Activated T-helper 1 cell treated with anti-CD3 and anti-CD28 coated beads, Interleukin-12 subunit alpha, Interleukin-12 subunit beta, Interleukin-2, Interleukin-4 antibody, amounts not matched to agents 30 ng/mL and 10 ng/mL and 1 ng/mL, durations not matched to agents 14 hours and 24 hours and 36 hours (primary cell): ENCODE data around the gene KDM3A. TPM values are rescaled to one million over a fixed set of nuclear protein-coding genes. Genes with fewer than 3 reads are reported as not detected.
A peak's percentile ranks its signal among the peaks of the same experiment; 100 is the strongest.

ENCODE experiments used
- DNase-seq: peaks from one replicate; pipeline ENCODE4 v3.0.0; 2021; ENCODE audit warnings: low spot score
- H3K27ac Mint-ChIP-seq: one replicate; pipeline ENCODE4 v1.8.0; 2021; ENCODE audit warnings: mild to moderate bottlenecking, mixed read lengths
- H3K27me3 Mint-ChIP-seq: one replicate; pipeline ENCODE4 v1.8.0; 2022; ENCODE audit warnings: mild to moderate bottlenecking, moderate library complexity, mixed read lengths; ENCODE audit not compliant: insufficient read depth
- H3K36me3 Mint-ChIP-seq: one replicate; pipeline ENCODE4 v1.8.0; 2021; ENCODE audit warnings: low read depth, mixed read lengths
- H3K4me1 Mint-ChIP-seq: one replicate; pipeline ENCODE4 v1.8.0; 2021; ENCODE audit warnings: low read depth, mixed read lengths
- H3K4me3 Mint-ChIP-seq: one replicate; pipeline ENCODE4 v1.8.0; 2021; ENCODE audit warnings: mild to moderate bottlenecking, moderate library complexity, mixed read lengths
- H3K9me3 Mint-ChIP-seq: one replicate; pipeline ENCODE4 v1.8.0; 2021; ENCODE audit warnings: mixed read lengths
- intact Hi-C: fragments of 100-400 bp; cut with micrococcal nuclease; formaldehyde crosslinking; loops from one replicate; pipeline ENCODE4 v1.15.1; 2024
- total RNA-seq: library from RNA; stranded (reverse); gene quantifications from 2 replicates; pipeline ENCODE4 v1.2.3, GENCODE V29; 2022

KDM3A gene
- total RNA-seq, 1 donor from 2014 or later = 61.6 TPM

GRCh38 chr2:86441392-86441881 is 266 bp downstream of the KDM3A start:
- no peak for DNase-seq
- H3K27ac Mint-ChIP-seq = peak overlapping the region; percentile 98
- H3K9me3 Mint-ChIP-seq = peaks cover 33% of the 10 kb centered on the region
- intact Hi-C loops = loop anchor here (2.0 to 10.0 kb wide), 6 partner anchors 73 to 1115 kb away; partner anchors contain the start of genes C2orf68, CAPG, ELMOD3 and RETSAT
- H3K4me3 Mint-ChIP-seq = peak overlapping the region; percentile 96
- H3K4me1 Mint-ChIP-seq = peaks cover 54% of the 10 kb centered on the region
- peaks cover 36% of the 10 kb centered on the region for H3K36me3 Mint-ChIP-seq
- peaks cover 9% of the 10 kb centered on the region for H3K27me3 Mint-ChIP-seq

GRCh38 chr2:86441882-86442641 is 891 bp downstream of the KDM3A start:
- Mint-ChIP-seq H3K36me3 (peaks cover 33% of the 10 kb centered on the region), H3K27ac (peak overlapping the region; percentile 91)

GRCh38 chr2:86442642-86443005 is 1.5 kb downstream of the KDM3A start:
- peaks cover 23% of the 10 kb centered on the region for H3K9me3 Mint-ChIP-seq
- peak overlapping the region; percentile 96 for H3K4me3 Mint-ChIP-seq

More at GRCh38 chr2:86441882-86442641, 891 bp downstream of the KDM3A start:
- intact Hi-C loops = loop anchor here (1.0 to 10.0 kb wide), 12 partner anchors 27 to 1115 kb away; partner anchors contain the start of genes C2orf68, CAPG, CHMP3 and ELMOD3
- Mint-ChIP-seq H3K9me3 (peaks cover 28% of the 10 kb centered on the region), H3K4me3 (peak overlapping the region; percentile 96), H3K4me1 (peaks cover 54% of the 10 kb centered on the region), H3K27me3 (peaks cover 5% of the 10 kb centered on the region)
- DNase-seq = peak; percentile 67

GRCh38 chr2:86443631-86444350 is 2.6 kb downstream of the KDM3A start:
- H3K27ac Mint-ChIP-seq = peak overlapping the region; percentile 27
- peaks cover 71% of the 10 kb centered on the region for H3K4me1 Mint-ChIP-seq
- H3K36me3 Mint-ChIP-seq = peaks cover 49% of the 10 kb centered on the region
- H3K9me3 Mint-ChIP-seq = peaks cover 17% of the 10 kb centered on the region
- no peak for DNase-seq
- intact Hi-C loops = loop anchor here (2.0 to 10.0 kb wide), 5 partner anchors 41 to 1091 kb away; partner anchors contain the start of genes C2orf68, CAPG, ELMOD3 and RETSAT
- H3K27me3 Mint-ChIP-seq = peaks cover 5% of the 10 kb centered on the region
- peak overlapping the region; percentile 96 for H3K4me3 Mint-ChIP-seq

More at GRCh38 chr2:86442642-86443005, 1.5 kb downstream of the KDM3A start:
- H3K4me1 Mint-ChIP-seq = peaks cover 59% of the 10 kb centered on the region
- peak; percentile 77 for DNase-seq
- peaks cover 38% of the 10 kb centered on the region for H3K36me3 Mint-ChIP-seq
- intact Hi-C loops = loop anchor here (1.0 to 10.0 kb wide), 10 partner anchors 27 to 1090 kb away; partner anchors contain the start of genes C2orf68, CAPG, CHMP3 and ELMOD3
- H3K27me3 Mint-ChIP-seq = peaks cover 5% of the 10 kb centered on the region
- peak overlapping the region; percentile 91 for H3K27ac Mint-ChIP-seq

GRCh38 chr2:86445436-86445835 is 4.3 kb downstream of the KDM3A start:
- DNase-seq = no peak
- H3K4me1 Mint-ChIP-seq = peaks cover 83% of the 10 kb centered on the region
- H3K4me3 Mint-ChIP-seq = no peak overlapping the region
- H3K27me3 Mint-ChIP-seq = peaks cover 5% of the 10 kb centered on the region
- intact Hi-C loops = loop anchor here (10.0 kb wide), 2 partner anchors 831 to 1031 kb away; partner anchors contain the start of genes C2orf68, CAPG, SH2D6 and USP39
- H3K27ac Mint-ChIP-seq = no peak overlapping the region
- peaks cover 59% of the 10 kb centered on the region for H3K36me3 Mint-ChIP-seq
- H3K9me3 Mint-ChIP-seq = peaks cover 3% of the 10 kb centered on the region

- Mint-ChIP-seq H3K27ac (no peak overlapping the region), H3K4me3 (no peak overlapping the region), H3K27me3 (peaks cover under 1% of the 10 kb centered on the region), H3K9me3 (no peaks in the 10 kb centered on the region), H3K4me1 (peaks cover 82% of the 10 kb centered on the region), H3K36me3 (peaks cover 60% of the 10 kb centered on the region)
- DNase-seq = no peak
- intact Hi-C loops = loop anchor here (10.0 kb wide), 2 partner anchors 831 to 1031 kb away; partner anchors contain the start of genes C2orf68, CAPG, SH2D6 and USP39
Measured at GRCh38 chr2:86446060-86446459, 4.9 kb downstream of the KDM3A start.

- intact Hi-C loops = no loop called here
- peaks cover 69% of the 10 kb centered on the region for H3K36me3 Mint-ChIP-seq
- DNase-seq = no peak
- H3K27ac Mint-ChIP-seq = no peak overlapping the region
- no peaks in the 10 kb centered on the region for H3K9me3 Mint-ChIP-seq
- H3K4me3 Mint-ChIP-seq = no peak overlapping the region
- no peaks in the 10 kb centered on the region for H3K27me3 Mint-ChIP-seq
- peaks cover 29% of the 10 kb centered on the region for H3K4me1 Mint-ChIP-seq
Measured at GRCh38 chr2:86453836-86454235, 12.7 kb downstream of the KDM3A start.

- DNase-seq = no peak
- H3K27me3 Mint-ChIP-seq = no peaks in the 10 kb centered on the region
- intact Hi-C loops = no loop called here
- H3K4me1 Mint-ChIP-seq = peaks cover 25% of the 10 kb centered on the region
- no peak overlapping the region for H3K27ac Mint-ChIP-seq
- peaks cover 69% of the 10 kb centered on the region for H3K36me3 Mint-ChIP-seq
- H3K4me3 Mint-ChIP-seq = no peak overlapping the region
- H3K9me3 Mint-ChIP-seq = no peaks in the 10 kb centered on the region
Measured at GRCh38 chr2:86454238-86454637, 13.1 kb downstream of the KDM3A start.

GRCh38 chr2:86455181-86455580 is 14.0 kb downstream of the KDM3A start:
- peaks cover 17% of the 10 kb centered on the region for H3K4me1 Mint-ChIP-seq
- intact Hi-C loops = no loop called here
- H3K27ac Mint-ChIP-seq = no peak overlapping the region
- no peak for DNase-seq
- H3K27me3 Mint-ChIP-seq = no peaks in the 10 kb centered on the region
- peaks cover 70% of the 10 kb centered on the region for H3K36me3 Mint-ChIP-seq
- H3K9me3 Mint-ChIP-seq = no peaks in the 10 kb centered on the region
- H3K4me3 Mint-ChIP-seq = no peak overlapping the region

- Mint-ChIP-seq H3K9me3 (peaks cover 7% of the 10 kb centered on the region), H3K27ac (peak overlapping the region; percentile 34), H3K4me3 (no peak overlapping the region), H3K36me3 (peaks cover 72% of the 10 kb centered on the region), H3K27me3 (no peaks in the 10 kb centered on the region), H3K4me1 (peaks cover 40% of the 10 kb centered on the region)
- intact Hi-C loops = no loop called here
- DNase-seq = no peak
Measured at GRCh38 chr2:86461042-86461743, 20.0 kb downstream of the KDM3A start.

- Mint-ChIP-seq H3K27ac (peak overlapping the region; percentile 67), H3K9me3 (peaks cover 7% of the 10 kb centered on the region), H3K4me1 (peaks cover 56% of the 10 kb centered on the region), H3K27me3 (no peaks in the 10 kb centered on the region), H3K4me3 (peak overlapping the region; percentile 58), H3K36me3 (peaks cover 61% of the 10 kb centered on the region)
- intact Hi-C loops = loop anchor here (5.0 kb wide), 1 partner anchor 158 kb away; the partner anchor contains the start of gene RNF103
- DNase-seq = no peak
Measured at GRCh38 chr2:86464652-86465051, 23.5 kb downstream of the KDM3A start.

- Mint-ChIP-seq H3K27me3 (no peaks in the 10 kb centered on the region), H3K27ac (no peak overlapping the region), H3K4me1 (peaks cover 60% of the 10 kb centered on the region), H3K36me3 (peaks cover 55% of the 10 kb centered on the region), H3K4me3 (no peak overlapping the region), H3K9me3 (peaks cover 6% of the 10 kb centered on the region)
- intact Hi-C loops = loop anchor here (5.0 kb wide), 1 partner anchor 156 kb away; the partner anchor contains the start of gene RNF103
- DNase-seq = no peak
Measured at GRCh38 chr2:86466306-86466705, 25.1 kb downstream of the KDM3A start.
